ENCODE data around the gene RAB9B.

The RAB9B gene

GRCh38 chrX:103811858-103812257 lies 20.2 kb downstream of the RAB9B start:
- TF ChIP-seq CTCF (IDR thresholded peaks at IDR 0.05; ENCODE audit: insufficient read depth, low read depth, low read length, missing control alignments) = no peak
- no peak overlapping the region for H3K4me3 ChIP-seq (ENCODE audit: low read depth, low read length)
- no peak for DNase-seq (ENCODE audit: low read depth)

DNA sequence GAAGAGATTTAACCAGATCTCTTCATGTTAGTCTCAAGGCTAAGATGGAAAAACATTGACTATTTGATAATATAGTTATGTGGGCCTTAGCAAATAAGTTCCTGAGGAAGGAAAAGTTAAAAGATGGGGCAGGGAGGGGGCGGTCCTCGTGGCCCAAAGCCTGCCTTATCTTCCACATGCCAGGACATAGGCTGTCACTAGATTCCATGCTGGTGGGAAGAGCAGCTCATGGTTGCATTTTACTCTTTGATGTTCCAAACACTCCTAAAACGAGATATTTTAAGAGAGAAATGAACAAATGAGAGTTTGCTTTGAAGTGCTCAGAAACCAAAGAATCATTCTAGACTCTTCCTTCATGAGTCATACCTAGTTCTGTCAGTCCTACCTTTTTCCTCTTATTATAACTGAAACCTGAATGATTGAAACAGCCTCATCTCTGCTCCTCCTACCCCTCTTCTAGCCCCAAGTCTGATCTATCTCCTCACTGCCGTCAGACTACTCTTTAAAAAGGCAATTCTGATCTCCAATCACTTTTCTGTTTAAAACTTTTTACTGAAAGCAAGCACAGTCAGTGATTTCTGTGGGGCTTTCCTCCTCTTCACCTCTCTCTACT lies 25.1 kb downstream of the RAB9B start:
- no peak for DNase-seq (ENCODE audit: low read depth)
- TF ChIP-seq CTCF (IDR thresholded peaks at IDR 0.05; ENCODE audit: insufficient read depth, low read depth, low read length, missing control alignments) = no peak
- H3K4me3 ChIP-seq (ENCODE audit: low read depth, low read length) = no peak overlapping the region

DNA sequence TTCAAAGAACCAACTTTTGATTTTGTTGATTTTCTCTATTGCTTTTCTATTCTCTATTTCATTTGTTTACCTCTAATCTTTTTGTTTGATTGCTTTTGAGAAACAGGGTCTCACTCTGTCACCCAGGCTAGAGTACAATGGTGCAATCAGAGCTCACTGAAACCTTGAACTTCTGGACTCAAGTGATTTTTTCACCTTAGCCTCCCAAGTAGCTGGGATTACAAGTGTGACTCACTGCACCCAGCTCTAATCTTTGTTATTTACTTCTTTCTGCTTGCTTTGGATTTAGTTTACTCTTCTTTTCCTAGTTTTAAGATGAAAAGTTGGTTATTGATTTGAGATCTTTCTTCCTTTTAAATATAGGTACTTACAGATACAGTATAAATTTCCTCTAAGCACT lies 26.2 kb downstream of the RAB9B start:
- no peak overlapping the region for H3K4me3 ChIP-seq (ENCODE audit: low read depth, low read length)
- no peak for DNase-seq (ENCODE audit: low read depth)
- no peak for TF ChIP-seq CTCF (IDR thresholded peaks at IDR 0.05; ENCODE audit: insufficient read depth, low read depth, low read length, missing control alignments)

DNA sequence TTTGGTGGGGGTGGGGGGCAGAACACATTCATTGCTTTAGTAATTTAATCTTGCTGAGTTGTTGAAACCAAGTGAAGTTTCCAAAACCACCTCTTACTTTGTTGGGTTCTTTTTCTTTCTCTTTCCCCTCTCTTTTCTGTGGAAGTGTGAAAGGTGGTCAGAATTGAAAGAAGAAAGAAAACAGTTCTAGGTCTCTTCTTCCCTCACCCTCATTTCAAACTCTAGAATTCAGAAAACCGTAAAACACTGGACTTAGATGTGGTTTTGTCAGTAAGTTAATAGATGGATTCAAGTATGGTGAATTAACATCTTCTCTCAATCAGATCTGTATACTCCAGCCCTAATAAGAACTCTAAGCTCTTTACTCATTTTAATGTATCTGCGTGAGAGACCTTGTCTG lies 31.7 kb downstream of the RAB9B start:
- no peak for DNase-seq (ENCODE audit: low read depth)
- no peak overlapping the region for H3K4me3 ChIP-seq (ENCODE audit: low read depth, low read length)
- TF ChIP-seq CTCF (IDR thresholded peaks at IDR 0.05; ENCODE audit: insufficient read depth, low read depth, low read length, missing control alignments) = no peak

DNA sequence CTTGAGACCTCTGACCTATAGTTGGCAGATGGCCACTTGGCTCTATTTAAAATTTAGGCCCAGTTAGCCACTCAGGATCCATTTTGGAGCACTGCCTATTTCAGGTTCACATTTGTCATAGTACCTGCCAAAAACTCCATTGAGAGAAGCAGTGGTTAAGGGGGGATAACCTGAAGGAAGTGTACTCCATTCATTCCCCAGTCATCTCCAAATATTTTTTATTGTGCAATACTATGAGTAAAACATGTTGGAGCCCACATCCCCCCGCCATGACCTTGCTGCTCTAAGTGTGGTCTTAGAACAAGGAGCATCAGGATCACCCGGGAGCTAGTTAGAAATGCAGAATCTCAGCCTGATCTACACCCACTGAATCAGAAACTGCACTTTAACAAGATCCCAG lies 34.4 kb downstream of the RAB9B start:
- no peak overlapping the region for H3K4me3 ChIP-seq (ENCODE audit: low read depth, low read length)
- no peak for TF ChIP-seq CTCF (IDR thresholded peaks at IDR 0.05; ENCODE audit: insufficient read depth, low read depth, low read length, missing control alignments)
- DNase-seq (ENCODE audit: low read depth) = no peak

DNA sequence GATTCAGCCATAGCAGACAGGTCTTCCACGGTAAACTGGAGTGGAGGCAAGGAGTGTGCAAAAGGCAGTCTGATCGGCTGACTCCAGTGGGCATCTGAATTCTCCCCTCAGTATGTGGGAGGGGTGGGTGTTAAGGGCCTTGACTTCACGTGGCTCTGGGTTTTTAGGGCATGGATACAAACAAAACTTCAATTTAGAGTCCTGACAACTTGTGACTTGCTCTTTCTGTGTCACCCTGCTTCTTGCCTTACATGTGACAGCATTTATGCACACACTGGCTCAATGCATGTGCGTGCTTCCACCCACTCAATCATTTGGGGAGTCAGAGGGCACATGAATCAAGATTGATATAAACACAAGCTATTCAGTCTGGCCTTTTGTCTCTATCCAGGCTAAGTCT lies 37.9 kb downstream of the RAB9B start:
- DNase-seq (ENCODE audit: low read depth) = no peak
- no peak for TF ChIP-seq CTCF (IDR thresholded peaks at IDR 0.05; ENCODE audit: insufficient read depth, low read depth, low read length, missing control alignments)
- H3K4me3 ChIP-seq (ENCODE audit: low read depth, low read length) = no peak overlapping the region

GRCh38 chrX:103793545-103793940 lies 38.5 kb downstream of the RAB9B start:
- no peak overlapping the region for H3K4me3 ChIP-seq (ENCODE audit: low read depth, low read length)
- no peak for TF ChIP-seq CTCF (IDR thresholded peaks at IDR 0.05; ENCODE audit: insufficient read depth, low read depth, low read length, missing control alignments)
- DNase-seq (ENCODE audit: low read depth) = no peak

All from GM12865 (cell line).